Stimulated activated CD4-positive, alpha-beta T cell treated with anti-CD3 and anti-CD28 coated beads, Interleukin-1b, Interleukin-23, amount 100 ng/mL, for 48 hours (primary cell): ENCODE results near the gene LEPR.
"Not testable (repeated sequence)": the region's sequence is repeated elsewhere in the genome, so short reads cannot be mapped to it uniquely, and the experiment has no call there.

ENCODE experiments used
- DNase-seq: peaks from one replicate; pipeline ENCODE4 v3.0.0-alpha.2; 2020

Gene LEPR, protein sequence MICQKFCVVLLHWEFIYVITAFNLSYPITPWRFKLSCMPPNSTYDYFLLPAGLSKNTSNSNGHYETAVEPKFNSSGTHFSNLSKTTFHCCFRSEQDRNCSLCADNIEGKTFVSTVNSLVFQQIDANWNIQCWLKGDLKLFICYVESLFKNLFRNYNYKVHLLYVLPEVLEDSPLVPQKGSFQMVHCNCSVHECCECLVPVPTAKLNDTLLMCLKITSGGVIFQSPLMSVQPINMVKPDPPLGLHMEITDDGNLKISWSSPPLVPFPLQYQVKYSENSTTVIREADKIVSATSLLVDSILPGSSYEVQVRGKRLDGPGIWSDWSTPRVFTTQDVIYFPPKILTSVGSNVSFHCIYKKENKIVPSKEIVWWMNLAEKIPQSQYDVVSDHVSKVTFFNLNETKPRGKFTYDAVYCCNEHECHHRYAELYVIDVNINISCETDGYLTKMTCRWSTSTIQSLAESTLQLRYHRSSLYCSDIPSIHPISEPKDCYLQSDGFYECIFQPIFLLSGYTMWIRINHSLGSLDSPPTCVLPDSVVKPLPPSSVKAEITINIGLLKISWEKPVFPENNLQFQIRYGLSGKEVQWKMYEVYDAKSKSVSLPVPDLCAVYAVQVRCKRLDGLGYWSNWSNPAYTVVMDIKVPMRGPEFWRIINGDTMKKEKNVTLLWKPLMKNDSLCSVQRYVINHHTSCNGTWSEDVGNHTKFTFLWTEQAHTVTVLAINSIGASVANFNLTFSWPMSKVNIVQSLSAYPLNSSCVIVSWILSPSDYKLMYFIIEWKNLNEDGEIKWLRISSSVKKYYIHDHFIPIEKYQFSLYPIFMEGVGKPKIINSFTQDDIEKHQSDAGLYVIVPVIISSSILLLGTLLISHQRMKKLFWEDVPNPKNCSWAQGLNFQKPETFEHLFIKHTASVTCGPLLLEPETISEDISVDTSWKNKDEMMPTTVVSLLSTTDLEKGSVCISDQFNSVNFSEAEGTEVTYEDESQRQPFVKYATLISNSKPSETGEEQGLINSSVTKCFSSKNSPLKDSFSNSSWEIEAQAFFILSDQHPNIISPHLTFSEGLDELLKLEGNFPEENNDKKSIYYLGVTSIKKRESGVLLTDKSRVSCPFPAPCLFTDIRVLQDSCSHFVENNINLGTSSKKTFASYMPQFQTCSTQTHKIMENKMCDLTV

DNA sequence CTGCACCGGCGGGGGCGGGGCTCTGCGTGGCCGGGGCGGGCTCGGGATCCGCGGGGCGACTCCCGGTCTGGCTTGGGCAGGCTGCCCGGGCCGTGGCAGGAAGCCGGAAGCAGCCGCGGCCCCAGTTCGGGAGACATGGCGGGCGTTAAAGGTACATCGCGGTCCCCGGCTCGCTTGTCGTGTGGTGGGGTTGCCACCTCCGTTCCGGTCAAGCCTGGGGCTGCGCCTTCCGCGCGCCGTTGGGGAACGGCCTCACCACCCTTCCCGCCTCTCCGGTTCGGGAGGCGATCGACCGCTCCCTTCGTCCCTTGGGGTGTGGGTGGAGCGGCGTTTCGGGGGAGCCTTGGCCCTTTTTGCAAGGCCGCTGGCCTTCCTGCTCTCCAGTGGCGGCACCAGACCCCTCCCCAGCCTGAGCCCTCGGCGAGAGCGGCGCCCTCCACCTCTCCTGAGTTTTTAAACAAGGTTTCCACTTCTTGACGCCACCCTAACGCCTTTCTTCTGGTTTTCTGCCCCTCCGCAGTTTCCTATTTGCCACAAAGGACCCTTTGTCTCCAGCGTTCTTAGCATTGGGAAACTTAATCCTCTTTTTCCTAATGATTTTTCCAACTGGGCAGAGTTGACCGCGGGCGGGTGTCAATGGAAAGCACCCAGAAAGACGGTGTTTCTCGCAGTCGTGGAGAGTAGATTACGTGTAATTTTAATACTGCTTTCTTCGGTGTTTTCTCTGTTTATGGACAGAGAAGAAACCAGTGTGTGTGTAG lies at the start of gene LEPR, which contains the start of gene LEPROT:
LEPR (plus strand) TSS at position 79 of the 761 bp plus-strand sequence. CDS start 144,898 bp downstream, outside the sequence.
LEPROT (plus strand) TSS at position 79 of the 761 bp plus-strand sequence; CDS start at position 136, 57 bp downstream.
- DNase-seq, result no peak

DNA sequence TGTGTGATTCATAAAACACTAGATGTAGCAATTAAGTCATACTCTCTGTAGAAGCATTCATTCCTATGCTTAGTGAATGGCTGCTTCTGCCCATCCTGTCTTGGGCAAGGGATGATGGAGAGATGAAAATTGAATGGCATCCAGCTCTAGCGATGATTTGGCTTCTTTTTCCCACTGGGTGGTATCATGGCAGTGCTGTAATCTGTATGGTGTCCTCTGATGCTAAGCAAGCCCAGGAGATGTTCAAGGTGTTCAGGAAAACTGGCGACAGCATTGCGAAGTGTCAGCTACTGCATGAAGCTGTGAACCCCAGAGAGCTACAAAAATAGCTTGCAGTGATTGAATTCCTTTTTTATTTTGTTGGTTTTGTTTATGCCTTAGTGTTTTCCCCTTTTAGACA lies 48.9 kb upstream of the LEPR start:
- no peak for DNase-seq

DNA sequence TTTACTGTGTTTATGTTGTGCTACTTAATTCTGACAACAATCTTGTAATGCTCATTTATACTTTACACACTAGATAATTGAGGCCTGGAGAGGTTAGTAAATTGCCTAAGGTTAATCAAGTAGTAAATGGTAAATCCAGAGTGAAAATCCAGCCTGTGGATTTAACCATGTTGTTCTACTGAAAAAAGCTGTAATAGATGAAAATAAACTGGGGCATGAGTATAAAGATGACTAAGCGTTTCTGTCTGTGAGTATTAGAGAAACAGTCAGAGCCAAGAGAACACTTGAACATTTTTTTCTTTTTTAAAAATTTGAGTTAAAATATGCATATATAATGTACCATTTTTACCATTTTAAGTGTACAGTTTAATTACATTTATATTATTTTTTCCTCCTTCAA lies 47.9 kb upstream of the LEPR start:
- DNase-seq, result no peak

DNA sequence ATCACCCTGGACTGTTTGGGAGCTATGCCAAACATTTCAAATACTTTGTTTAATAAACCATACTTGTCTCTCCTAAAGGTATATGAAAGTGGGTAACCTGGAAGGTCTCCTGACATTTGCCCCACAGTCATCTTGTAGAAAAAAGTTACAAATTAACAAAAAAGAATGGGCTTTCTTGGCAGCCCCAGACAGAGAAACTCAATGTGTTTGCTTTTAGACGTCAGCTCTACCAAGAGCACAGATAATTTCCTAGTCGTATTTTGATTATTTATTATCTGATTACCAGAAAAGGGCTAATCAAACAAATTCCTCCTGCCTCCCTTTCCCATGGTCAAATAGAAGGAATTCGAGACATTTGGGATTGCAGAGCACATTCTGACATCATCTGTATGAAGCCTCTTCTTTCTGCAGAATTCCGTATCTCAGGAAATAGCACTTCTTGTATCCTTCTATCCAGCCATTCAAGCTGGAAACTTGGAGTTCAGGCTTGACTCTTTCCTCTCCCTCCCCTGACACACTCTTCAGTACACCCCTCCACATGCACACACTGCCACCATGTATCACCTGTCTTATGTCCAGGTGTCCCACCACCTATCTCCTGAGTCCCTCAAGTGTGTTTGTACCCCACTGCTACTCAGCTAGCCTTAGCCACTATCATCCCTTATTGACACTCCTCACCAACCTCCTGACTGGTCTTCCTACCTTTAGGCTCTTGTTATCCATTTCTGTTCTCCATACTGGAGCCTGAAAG lies 42.8 kb upstream of the LEPR start:
- DNase-seq, result no peak

DNA sequence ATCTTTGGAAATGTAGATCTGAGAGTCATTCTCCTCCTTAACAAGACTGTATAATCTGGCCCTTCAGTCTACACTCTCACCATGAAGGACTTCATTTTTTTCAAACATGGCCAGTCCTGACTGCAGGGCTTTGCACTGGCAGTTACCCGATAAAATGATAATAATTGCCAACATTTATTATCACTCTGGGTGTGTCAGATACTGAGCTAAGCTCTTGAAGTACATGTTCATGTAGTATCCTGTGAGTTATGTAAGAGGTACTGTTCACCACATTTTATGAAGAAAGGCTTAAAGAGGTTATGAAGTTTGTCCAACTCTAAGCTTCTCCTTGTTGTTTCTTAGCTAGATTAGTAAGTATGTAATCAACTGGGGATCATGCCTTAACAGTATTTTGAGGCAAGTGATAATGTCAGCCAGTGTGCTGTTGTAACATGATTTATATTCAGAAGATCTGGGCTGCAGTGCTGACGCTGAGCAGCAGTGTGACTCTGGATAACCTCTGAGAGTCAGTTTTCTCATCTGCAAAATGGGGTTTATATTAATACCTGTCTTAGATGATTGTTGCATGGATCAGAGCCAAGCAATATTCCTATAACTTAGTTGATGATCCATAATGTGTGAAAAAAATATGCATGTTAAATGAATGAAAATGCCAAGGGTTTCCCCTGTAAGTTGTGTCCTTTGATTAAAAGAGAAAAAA lies 42.1 kb upstream of the LEPR start:
- no peak for DNase-seq

DNA sequence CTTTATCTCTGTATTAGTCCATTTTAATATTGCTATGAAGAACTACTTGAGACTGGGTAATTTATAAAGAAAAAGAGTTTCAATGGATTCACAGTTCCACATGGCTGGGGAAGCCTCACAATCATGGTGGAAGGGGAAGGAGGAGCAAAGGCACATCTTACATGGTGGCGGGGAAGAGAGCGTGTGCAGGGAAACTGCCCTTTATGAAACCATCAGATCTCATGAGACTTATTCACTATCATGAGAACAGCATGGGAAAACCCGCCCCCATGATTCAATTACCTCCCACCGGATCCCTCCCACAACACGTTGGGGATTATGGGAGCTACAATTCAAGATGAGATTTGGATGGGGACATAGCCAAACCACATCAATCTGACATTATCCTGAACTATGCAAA lies 36.0 kb upstream of the LEPR start:
- not testable (repeated sequence) for DNase-seq

DNA sequence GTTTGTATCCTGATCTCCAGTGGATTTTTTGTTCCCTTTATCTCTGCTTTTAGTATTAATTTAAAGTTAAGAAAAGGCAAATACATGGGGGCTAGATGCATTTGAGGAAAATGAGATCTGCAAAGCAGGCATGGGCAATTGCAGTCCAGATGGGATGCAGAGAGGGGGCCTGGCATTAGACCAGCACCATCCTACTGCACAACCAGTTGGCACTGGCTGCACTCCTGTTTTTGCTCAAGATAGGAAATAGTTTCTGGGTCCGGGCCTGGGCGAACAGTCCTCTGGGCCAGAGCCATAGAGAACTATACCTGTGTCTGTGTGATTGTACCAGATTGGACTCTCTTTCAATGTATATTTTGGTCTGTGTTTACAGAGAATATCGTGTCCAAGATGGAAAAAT lies 34.0 kb upstream of the LEPR start:
- DNase-seq, result no peak

DNA sequence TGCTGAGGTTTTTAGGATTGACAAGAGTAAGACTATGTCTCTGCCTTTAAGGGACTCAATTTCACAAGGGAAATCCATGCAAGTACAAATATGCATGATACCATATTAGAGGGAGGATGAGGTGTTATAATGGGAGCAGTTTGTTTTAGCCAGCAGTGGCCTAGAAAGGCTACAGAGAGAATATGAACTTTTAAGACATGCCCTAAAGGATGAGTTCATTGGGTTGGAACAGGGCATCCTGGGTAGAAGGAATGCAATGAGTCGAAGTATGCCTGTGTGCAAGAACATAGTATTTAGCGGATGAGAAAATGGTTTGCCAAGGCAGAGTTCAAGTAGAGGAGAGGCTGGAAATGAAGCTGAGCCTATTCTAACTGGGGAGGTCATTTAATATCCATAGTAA lies 32.6 kb upstream of the LEPR start:
- DNase-seq, result no peak

DNA sequence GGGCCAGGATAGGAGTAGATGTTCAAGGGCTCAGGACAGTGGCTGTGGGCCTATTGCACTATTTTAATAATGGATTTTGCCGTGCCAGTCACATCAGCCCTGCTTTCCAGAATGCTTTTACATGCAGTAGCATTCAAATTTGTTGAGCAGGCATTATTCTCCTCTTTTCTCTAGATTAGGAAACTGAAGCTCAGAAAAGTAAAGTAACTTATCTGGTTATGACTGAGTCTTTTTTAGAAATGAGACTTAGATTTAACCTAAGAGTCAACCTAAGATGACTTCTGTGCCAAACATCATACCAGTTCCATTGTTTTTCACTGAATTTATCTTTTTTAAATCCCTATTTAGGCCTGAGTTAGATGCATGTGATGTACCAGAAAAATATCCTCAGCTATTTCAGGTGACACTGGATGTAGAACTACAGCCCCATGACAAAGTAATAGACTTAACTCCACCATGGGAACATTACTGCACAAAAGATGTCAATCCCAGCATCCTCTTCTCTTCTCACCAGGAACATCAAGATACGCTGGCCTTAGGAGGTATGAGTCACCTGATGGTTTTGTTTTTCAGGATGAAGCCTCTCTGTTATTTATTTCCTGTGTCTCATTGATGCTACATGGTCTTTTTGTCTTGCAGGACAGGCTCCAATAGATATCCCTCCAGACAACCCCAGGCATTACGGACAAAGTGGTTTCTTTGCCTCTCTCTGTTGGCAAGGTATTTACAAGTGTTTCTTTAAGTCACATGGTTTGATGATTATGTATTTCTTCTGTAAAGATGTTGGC lies 31.4 kb upstream of the LEPR start:
- no peak for DNase-seq

DNA sequence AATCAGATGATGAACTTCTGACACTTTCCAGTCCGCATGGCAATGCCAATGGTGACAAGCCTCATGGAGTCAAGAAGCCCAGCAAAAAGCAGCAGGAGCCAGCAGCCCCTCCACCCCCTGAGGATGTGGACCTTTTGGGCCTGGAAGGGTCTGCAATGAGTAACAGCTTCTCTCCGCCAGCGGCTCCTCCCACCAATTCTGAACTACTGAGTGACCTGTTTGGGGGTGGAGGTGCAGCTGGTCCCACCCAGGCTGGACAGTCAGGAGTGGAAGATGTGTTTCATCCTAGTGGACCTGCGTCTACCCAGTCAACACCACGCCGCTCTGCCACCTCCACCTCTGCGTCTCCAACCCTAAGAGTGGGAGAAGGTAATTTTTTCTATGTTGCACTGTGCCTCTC lies 28.0 kb upstream of the LEPR start:
- DNase-seq, result no peak

DNA sequence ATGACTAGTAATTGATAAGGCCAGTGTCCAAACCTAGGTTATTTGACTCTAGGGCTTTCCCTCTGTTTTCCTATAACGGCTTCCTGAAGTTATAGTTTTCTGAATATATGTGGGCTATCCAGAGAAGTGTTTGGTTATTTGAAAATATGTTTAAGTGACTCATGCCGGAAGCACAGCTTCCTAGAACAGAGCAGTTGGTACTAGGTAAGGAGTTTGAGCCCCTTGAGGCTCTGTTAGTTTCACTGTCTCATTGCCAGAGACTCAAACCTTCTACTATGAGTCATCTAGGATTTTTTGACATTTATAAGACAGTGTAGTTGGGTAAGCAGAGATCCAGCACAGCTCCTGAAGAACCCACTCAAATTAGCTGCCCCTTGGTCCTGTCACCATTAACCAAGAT lies 27.1 kb upstream of the LEPR start:
- peak; percentile 11 for DNase-seq

DNA sequence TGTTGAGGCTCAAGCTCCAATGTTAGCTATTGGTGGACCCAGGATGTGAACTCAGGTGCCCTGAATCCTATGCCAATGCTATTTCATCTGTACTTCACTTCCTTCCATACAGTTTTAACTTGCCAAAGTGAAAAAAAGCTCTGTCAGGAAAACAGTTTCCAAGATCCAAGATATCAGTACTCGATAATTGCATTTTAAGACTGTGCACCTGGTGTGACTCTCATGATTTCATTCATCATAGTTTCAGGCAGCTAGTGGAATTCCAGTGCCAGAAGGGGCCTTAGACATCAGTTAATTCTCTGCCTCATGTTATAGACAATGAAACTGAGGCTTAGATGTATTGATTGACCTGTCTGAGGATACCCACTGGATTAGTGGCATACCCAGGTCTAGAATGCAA lies 26.5 kb upstream of the LEPR start:
- DNase-seq, result no peak

DNA sequence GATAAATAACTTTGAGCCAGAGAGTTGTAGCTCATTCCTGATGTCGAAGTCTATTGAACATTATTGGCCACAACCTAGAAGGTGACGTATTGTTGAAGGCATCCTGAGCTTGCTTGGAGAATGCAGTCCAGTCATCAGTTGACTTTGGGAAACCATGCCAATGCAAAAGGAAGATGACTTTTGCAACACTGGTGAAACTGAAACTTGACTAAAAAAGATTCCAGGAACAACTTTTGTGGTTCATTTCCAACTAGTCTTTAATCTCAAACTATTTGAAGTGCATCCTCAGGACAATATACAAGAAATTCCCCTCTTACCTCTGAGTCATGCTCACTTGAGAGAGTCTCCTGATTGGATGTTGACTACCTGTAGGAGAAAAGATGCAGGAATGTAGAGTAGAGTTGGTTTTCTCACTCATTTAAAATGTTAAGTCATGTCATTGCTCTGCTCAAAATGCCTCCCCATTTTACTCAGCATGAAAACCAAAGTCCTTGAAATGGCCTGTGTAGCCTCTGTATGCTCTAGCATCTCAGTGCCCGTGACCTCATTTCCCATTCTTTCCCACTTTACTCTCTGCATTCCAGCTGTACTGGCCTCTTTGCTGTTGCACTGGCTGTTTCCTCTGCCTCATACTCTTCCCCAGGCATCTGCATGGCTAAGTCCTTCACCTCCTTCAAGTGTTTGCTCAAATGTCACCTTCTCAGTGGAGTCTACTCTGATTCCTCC lies 24.4 kb upstream of the LEPR start:
- DNase-seq, result no peak

DNA sequence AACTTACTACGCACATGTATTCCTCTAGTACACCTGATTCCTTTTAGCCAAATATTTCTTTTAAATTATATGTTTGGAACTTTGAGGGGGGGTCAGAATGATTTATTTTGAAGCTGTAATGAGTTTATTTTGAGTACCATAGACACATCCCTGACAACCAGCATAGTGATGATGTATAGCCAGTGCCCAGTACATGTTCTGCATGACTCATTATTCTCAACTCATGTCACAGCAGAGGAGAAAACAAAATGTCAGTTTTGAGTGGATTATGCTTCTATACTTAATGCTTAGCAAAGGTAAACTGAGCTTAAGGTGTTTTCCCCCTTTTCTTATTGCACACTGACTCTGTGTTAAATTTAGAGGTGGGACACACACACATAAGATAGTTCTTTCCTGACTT lies 22.4 kb upstream of the LEPR start:
- DNase-seq, result no peak

DNA sequence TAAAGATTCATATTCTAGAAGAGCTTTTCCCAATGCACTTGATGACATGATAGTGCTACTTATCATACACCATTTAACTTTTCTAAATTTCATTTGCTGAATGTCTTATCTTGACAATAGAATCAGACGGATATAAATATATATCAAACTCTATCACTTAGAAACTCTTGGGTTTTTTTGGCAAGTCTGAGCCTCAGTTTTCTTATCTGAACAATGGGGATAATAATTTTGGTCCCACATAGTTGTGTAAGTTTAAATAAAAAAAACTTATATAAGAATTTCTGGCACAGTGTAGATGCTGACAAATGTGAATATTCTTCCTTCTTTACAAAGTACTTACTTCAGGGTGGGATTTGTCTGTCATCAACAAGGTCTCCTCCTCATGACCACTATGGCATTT lies 21.5 kb upstream of the LEPR start:
- DNase-seq, result no peak

DNA sequence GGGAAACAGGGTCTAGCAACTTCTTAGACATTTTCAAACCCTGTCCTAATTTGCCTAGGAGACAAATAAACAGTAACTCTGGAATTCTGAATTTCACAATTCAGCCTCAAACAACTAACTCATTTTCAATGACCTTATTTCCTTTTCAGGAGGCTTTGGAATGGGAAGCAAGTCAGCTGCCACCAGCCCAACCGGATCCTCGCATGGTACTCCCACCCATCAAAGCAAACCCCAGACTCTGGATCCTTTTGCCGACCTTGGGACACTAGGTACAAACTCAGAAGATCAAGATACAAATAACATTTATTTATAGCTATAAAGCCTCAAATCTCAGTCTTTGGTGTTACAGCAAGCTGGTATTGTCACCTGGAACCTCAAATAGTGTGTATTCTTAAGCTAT lies 18.9 kb upstream of the LEPR start:
- DNase-seq, result no peak

DNA sequence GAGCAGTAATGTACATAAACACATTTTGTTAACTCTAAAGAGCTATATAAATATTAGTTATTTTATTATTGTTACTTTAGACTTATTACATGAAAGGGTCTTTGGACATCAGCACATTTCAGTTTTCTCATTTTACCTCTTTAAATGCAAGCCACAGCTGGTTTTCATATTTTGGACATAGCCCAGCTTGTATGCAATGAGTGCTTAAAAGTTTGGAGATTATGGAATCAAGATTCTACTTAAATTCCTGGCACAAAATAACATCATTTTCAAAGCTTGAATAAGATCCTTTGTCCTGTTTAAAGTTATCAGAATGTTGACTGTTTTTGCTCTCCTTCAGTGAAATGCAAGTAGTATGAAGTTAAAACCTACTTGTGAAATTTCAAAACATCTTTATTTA lies 15.5 kb upstream of the LEPR start:
- DNase-seq, result no peak

DNA sequence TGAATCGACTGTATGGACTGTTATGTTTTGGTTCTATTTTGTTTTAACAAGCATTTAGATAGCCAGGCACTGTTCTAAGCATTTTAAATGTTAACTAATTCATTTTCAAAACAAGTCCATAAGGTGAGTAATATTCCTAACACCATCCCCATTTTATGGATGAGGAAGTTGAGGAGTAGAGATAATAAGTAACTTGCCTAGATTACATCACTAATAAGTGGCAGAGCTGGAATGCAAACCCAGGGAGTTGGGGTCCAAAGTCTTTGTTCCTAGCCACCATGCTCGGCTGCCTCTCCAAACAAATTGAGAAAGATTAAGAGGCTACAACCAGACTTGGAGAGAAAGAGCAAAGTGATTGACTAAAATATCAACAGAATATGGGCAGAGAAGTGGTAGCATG lies 12.6 kb upstream of the LEPR start:
- DNase-seq, result no peak

DNA sequence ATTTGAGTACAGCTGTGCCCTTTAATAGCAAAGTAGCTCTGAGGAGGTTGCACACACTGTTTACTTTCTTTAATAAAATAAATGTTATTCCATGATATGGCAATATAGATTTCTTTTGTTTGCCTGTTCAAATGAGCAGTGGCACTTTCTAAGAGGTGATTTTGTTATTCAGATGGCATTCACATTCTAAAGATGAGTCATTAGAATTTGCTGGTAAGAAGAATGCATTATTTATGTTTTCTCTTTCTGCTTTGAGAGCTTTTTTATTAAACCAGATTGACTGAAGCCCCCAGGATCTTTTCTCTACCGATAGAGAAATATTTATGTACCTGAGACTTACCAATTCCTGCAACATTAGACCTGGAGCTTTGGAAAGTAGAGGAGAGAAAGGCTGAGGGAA lies 11.2 kb upstream of the LEPR start:
- no peak for DNase-seq
